Endothelial cell of umbilical vein (primary cell): Measurements from ENCODE around the gene MCTP1.

ENCODE experiments used
- EZH2 ChIP-seq: IDR thresholded peaks from 2 replicates; pipeline ENCODE4 v1.6.1; 2012; ENCODE audit warnings: borderline replicate concordance, low read depth, mild to moderate bottlenecking, moderate library complexity, low read length, inconsistent platforms; ENCODE audit not compliant: severe bottlenecking
- MAX ChIP-seq: IDR thresholded peaks from 2 replicates; pipeline ENCODE4 v1.6.1; 2011; ENCODE audit not compliant: insufficient read depth, insufficient read length
- POLR2AphosphoS5 ChIP-seq: IDR thresholded peaks from 2 replicates; pipeline ENCODE4 v1.6.1; 2012; ENCODE audit warnings: low read depth, mild to moderate bottlenecking, control low read depth, low read length, moderate library complexity; ENCODE audit not compliant: insufficient read depth
- TF ChIP-seq, protein P1 (sequence below), 2 donors: IDR thresholded peaks; 1 replicate in 1 of 2; 2 replicates in 1 of 2; pipeline ENCODE4 v1.5.1; 2011; ENCODE audit warnings: low read length in 2 of 2, mild to moderate bottlenecking in 2 of 2, moderate library complexity in 2 of 2, control low read depth in 1 of 2, inconsistent platforms in 1 of 2, low read depth in 1 of 2; ENCODE audit not compliant: insufficient read depth in 1 of 2; ENCODE audit errors: extremely low read depth in 1 of 2

DNA sequence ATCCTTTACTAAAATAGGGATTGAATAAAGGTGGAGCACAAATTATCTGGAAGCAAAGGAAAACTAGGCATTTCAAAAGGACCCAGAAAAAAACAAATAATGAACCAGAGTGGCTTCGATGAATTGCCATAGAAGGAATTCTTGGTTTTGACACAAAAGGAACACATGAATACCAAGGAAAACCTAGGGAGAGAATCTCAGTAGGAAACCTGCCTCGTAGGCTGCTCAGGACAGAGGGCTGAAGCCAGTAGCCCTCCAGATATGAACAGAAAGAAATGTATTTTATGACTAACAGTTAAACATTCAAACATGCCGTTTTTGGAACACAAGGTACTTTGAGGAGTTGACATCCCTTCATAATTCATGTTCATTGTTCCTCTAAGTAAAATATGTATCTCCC lies 420.9 kb downstream of the MCTP1 start:
- TF ChIP-seq, protein P1, sequence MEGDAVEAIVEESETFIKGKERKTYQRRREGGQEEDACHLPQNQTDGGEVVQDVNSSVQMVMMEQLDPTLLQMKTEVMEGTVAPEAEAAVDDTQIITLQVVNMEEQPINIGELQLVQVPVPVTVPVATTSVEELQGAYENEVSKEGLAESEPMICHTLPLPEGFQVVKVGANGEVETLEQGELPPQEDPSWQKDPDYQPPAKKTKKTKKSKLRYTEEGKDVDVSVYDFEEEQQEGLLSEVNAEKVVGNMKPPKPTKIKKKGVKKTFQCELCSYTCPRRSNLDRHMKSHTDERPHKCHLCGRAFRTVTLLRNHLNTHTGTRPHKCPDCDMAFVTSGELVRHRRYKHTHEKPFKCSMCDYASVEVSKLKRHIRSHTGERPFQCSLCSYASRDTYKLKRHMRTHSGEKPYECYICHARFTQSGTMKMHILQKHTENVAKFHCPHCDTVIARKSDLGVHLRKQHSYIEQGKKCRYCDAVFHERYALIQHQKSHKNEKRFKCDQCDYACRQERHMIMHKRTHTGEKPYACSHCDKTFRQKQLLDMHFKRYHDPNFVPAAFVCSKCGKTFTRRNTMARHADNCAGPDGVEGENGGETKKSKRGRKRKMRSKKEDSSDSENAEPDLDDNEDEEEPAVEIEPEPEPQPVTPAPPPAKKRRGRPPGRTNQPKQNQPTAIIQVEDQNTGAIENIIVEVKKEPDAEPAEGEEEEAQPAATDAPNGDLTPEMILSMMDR (IDR thresholded peaks at IDR 0.05; ENCODE audit: extremely low read depth in 1 of 2, insufficient read depth in 1 of 2, low read depth in 1 of 2, low read length in 2 of 2): no peak
- TF ChIP-seq MAX (no peak), POLR2AphosphoS5 (no peak), EZH2 (no peak)
